H1 (cell line): Measurements from ENCODE around the gene ACOT7. TPM values are rescaled to one million over a fixed set of nuclear protein-coding genes. Genes with fewer than 3 reads are reported as not detected.

Experiments used
- SAP30 ChIP-seq: fragments of 300-600 bp; sonication (generic); IDR thresholded peaks from 2 replicates; pipeline ENCODE4 v1.7.1; 2012; ENCODE audit warnings: low read length, moderate library complexity, mild to moderate bottlenecking, inconsistent platforms; ENCODE audit not compliant: insufficient read depth, insufficient replicate concordance
- polyA plus RNA-seq, 7 experiments: library from polyadenylated mRNA; depleted of rRNA in 3 of 7; stranded (reverse) in 5 of 7; unstranded in 2 of 7; fragments of >200 nt in 5 of 7; fragments of 200-250 nt in 2 of 7; gene quantifications; 1 replicate in 5 of 7; 2 replicates in 1 of 7; 4 replicates in 1 of 7; pipeline versions ENCODE4 v1.2.1 to v1.2.3, GENCODE V29; 2011 to 2013; ENCODE audit warnings: missing spikeins in 2 of 7, mixed read lengths in 2 of 7
- total RNA-seq: library from RNA; stranded (reverse); fragmentation: NEBNext Ultra II Directional; extraction: Animal tissue kit (Norgen Biotek cat#: 25700); gene quantifications from 2 replicates; pipeline ENCODE4 v1.2.1, GENCODE V29; 2021

ACOT7 gene
- total and polyA plus RNA-seq, 2 of the 8 experiments (the other 6 are each of a cell fraction or from before 2014, with no cell fraction given): 151 to 214 TPM

DNA sequence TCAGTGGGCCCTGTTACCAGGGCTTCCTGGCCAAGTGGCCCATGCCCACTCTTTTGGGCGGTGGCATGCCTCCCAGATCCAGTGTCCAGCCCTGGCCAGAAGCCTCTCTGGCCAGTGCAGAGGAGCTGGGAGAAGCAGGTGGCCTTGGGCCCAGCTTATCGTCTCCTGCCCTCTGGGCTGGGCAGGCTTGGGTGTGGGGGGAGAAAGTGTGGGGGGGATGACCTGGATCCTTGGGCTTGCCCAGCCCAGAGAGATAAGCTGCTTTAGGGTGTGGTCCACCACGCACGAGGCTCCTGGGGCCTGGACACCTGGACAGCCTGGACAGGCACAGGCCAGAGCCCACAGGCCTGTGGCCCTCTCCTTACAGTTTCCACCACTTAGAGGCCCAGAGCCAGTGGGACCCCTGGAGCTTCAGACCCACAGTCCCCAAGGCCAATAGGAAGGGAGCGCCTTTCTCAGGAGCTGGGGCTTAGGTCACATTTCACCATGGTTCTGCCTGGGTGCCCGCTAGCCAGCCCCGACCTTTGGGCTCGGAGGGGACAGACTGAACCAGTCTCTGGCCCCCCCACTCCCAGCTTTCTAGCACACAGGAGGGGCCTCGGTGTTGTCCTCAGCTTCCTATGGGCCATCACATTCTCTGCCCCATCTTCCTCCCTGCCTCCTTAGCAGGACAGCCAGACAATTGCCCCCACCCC is 32.9 kb upstream of the ACOT7 start (continued):
- no peak for TF ChIP-seq SAP30
